Measurements from ENCODE around the gene MAPK9.

Gene MAPK9

DNA sequence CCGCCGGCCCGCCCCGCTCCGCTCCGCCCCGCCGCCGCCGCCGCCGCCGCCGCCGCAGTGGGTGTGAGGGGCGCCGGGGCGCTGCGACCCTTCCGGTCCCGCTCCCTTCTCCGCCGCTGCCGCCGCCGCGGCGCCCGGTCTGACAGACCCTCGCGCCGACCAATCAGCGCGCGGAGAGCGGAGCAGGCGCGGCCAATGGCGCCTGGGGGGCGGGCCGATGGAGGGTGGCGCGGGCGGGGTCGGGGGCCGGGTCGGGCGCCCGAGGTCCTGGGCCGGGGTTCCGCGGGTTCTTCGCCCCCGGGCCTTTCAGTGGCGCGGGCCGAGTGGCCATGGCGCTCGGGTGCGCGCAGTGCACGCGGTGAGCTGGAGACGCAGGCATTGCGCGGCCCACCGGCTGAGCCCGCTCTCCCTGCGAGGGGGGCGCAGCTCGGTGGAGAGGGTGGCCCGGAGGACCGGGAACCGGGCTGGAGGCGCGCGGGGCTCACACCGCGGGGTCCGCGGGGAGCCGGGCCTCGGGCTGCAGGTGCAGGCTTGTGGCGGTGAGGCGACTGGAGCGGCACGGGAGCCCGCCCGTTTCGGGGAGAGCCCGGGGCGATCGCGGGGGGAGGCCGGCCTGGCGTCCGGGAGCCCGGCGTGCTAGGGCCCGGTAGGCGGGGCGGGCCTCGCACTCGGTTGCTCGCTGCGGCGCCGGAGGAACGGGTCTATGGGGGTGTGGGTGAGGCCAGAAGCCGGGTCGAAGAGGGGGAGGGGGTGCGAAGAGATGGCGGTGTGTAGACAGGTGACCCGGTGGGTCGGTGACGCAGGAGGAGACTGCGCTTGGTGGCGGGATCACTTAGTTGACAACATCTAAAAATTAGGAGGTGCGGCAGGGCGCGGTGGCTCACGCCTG, at the start of gene MAPK9:
MAPK9 (minus strand) TSS at position 141 of the 889 bp plus-strand sequence. CDS start 11,522 bp downstream, outside the sequence.
- Histone ChIP-seq H3K9me2 (replicated peaks; ENCODE audit: insufficient read depth, low read length) (no peaks in the 10 kb centered on the region), H3K27ac (ENCODE audit: low read depth, low read length) (peak within 1 kb of the TSS; percentile 83), H3K9me3 (ENCODE audit: insufficient read depth, low read length) (no peaks in the 10 kb centered on the region), H4K20me1 (ENCODE audit: low read depth, low read length) (0 out of 2 replicates have a peak, but pooled peaks cover 9% of the 10 kb centered on the region), H3K4me2 (ENCODE audit: low read depth, low read length, poor library complexity, severe bottlenecking) (peak within 1 kb of the TSS; percentile 72), H3K36me3 (ENCODE audit: low read length) (no peaks in the 10 kb centered on the region), H3K27me3 (ENCODE audit: low read length) (no peaks in the 10 kb centered on the region), H3K79me2 (ENCODE audit: insufficient read depth, low read length) (peaks cover 43% of the 10 kb centered on the region), H3F3A (ENCODE audit: insufficient read depth) (peaks cover 7% of the 10 kb centered on the region), H3K4me3 (ENCODE audit: insufficient read depth, low read length, poor library complexity, severe bottlenecking) (peak within 1 kb of the TSS; percentile 91), H3K9ac (ENCODE audit: low read length) (peak within 1 kb of the TSS; percentile 97), H2AFZ (ENCODE audit: low read depth, low read length, severe bottlenecking) (peak within 1 kb of the TSS; percentile 81)
- TF ChIP-seq EZH2phosphoT487 (conservative IDR thresholded peaks at IDR 0.05; ENCODE audit: low read length), result no peak
- TF ChIP-seq CTCF (IDR thresholded peaks at IDR 0.05; ENCODE audit: insufficient read depth, low read length, poor library complexity, severe bottlenecking), result no peak

GRCh38 chr5:180341595-180341994, 49.7 kb upstream of the MAPK9 start:
- H3K9ac ChIP-seq (ENCODE audit: low read length), result no peak overlapping the region
- no peak overlapping the region for H2AFZ ChIP-seq (ENCODE audit: low read depth, low read length, severe bottlenecking)
- H3K9me3 ChIP-seq (ENCODE audit: insufficient read depth, low read length), result no peaks in the 10 kb centered on the region
- TF ChIP-seq CTCF (IDR thresholded peaks at IDR 0.05; ENCODE audit: insufficient read depth, low read length, poor library complexity, severe bottlenecking), result no peak
- TF ChIP-seq EZH2phosphoT487 (conservative IDR thresholded peaks at IDR 0.05; ENCODE audit: low read length), result no peak
- H3K27me3 ChIP-seq (ENCODE audit: low read length), result no peaks in the 10 kb centered on the region
- no peak overlapping the region for H3K4me3 ChIP-seq (ENCODE audit: insufficient read depth, low read length, poor library complexity, severe bottlenecking)
- H3K9me2 ChIP-seq (replicated peaks; ENCODE audit: insufficient read depth, low read length), result no peaks in the 10 kb centered on the region
- no peak overlapping the region for H3K27ac ChIP-seq (ENCODE audit: low read depth, low read length)
- no peaks in the 10 kb centered on the region for H3K36me3 ChIP-seq (ENCODE audit: low read length)
- H3K4me2 ChIP-seq (ENCODE audit: low read depth, low read length, poor library complexity, severe bottlenecking), result no peak overlapping the region
- no peaks in the 10 kb centered on the region for H3F3A ChIP-seq (ENCODE audit: insufficient read depth)
- no peaks in the 10 kb centered on the region for H3K79me2 ChIP-seq (ENCODE audit: insufficient read depth, low read length)
- no peaks in the 10 kb centered on the region for H4K20me1 ChIP-seq (ENCODE audit: low read depth, low read length)

DNA sequence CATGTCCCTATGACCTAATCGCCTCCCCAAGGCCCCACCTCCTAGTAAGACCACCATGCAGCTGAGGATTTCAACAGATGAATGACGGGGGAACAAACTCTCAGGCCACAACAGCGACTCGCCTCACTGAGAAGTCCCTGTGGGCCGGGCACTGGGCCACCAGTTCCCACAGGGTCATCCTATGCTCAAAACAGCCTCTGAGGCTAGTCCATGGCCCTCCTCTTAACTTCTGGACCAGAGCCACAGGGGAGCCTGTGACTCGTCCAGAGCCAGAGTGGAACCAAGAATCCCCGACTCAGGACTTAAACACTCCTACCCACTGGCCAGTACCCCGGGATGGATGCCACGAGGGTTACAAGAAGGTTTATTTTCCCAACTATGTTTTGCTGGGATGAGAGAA, 49.0 kb upstream of the MAPK9 start:
- Histone ChIP-seq H3K9me2 (replicated peaks; ENCODE audit: insufficient read depth, low read length) (no peaks in the 10 kb centered on the region), H3K4me2 (ENCODE audit: low read depth, low read length, poor library complexity, severe bottlenecking) (no peak overlapping the region), H3F3A (ENCODE audit: insufficient read depth) (no peaks in the 10 kb centered on the region), H3K9me3 (ENCODE audit: insufficient read depth, low read length) (no peaks in the 10 kb centered on the region), H3K27me3 (ENCODE audit: low read length) (no peaks in the 10 kb centered on the region), H2AFZ (ENCODE audit: low read depth, low read length, severe bottlenecking) (no peak overlapping the region), H3K36me3 (ENCODE audit: low read length) (no peaks in the 10 kb centered on the region), H3K79me2 (ENCODE audit: insufficient read depth, low read length) (no peaks in the 10 kb centered on the region), H3K27ac (ENCODE audit: low read depth, low read length) (no peak overlapping the region), H3K4me3 (ENCODE audit: insufficient read depth, low read length, poor library complexity, severe bottlenecking) (no peak overlapping the region), H4K20me1 (ENCODE audit: low read depth, low read length) (no peaks in the 10 kb centered on the region), H3K9ac (ENCODE audit: low read length) (no peak overlapping the region)
- TF ChIP-seq EZH2phosphoT487 (conservative IDR thresholded peaks at IDR 0.05; ENCODE audit: low read length) (no peak), CTCF (IDR thresholded peaks at IDR 0.05; ENCODE audit: insufficient read depth, low read length, poor library complexity, severe bottlenecking) (no peak)

Measured in SU-DHL-6 (cell line).